GM23338 (cell line): ENCODE measurements around the gene RABGAP1L. TPM values are rescaled to one million over a fixed set of nuclear protein-coding genes. Genes with fewer than 3 reads are reported as not detected.

ENCODE experiments used
- ATAC-seq: fragments of 200-7000 bp; cut with Tn5 transposase; 3 replicates; pipeline ENCODE4 v1.9.1; 2020
- DNase-seq: peaks from one replicate; pipeline ENCODE4 v3.0.0-alpha.2; 2015; ENCODE audit warnings: low spot score
- H2AFZ ChIP-seq: fragments of 200-600 bp; sonication (generic); 2 replicates; pipeline ENCODE4 v1.8.0; 2016; ENCODE audit warnings: antibody characterized with exemption, mild to moderate bottlenecking, moderate library complexity
- H3F3A ChIP-seq: fragments of 200-600 bp; sonication (generic); replicated peaks from 2 replicates; pipeline ENCODE4 v1.8.0; 2017; ENCODE audit warnings: antibody characterized with exemption, mixed run types, low read depth
- H3K27ac ChIP-seq: fragments of 200-600 bp; sonication (generic); 2 replicates; pipeline ENCODE4 v1.6.1; 2016; ENCODE audit warnings: low read depth
- H3K27me3 ChIP-seq: fragments of 200-600 bp; sonication (generic); 2 replicates; pipeline ENCODE4 v1.8.0; 2016; ENCODE audit warnings: mild to moderate bottlenecking, mixed run types, moderate library complexity; ENCODE audit not compliant: insufficient read depth
- H3K36me3 ChIP-seq: fragments of 200-600 bp; sonication (generic); 2 replicates; pipeline ENCODE4 v1.8.0; 2016; ENCODE audit warnings: mild to moderate bottlenecking; ENCODE audit not compliant: insufficient read depth
- H3K4me1 ChIP-seq: fragments of 200-600 bp; sonication (generic); 2 replicates; pipeline ENCODE4 v1.8.0; 2016; ENCODE audit warnings: mild to moderate bottlenecking, moderate library complexity; ENCODE audit not compliant: insufficient read depth
- H3K4me2 ChIP-seq: fragments of 200-600 bp; sonication (generic); 2 replicates; pipeline ENCODE4 v1.7.1; 2017; ENCODE audit warnings: mixed run types
- H3K4me3 ChIP-seq: fragments of 200-600 bp; sonication (generic); 2 replicates; pipeline ENCODE4 v1.6.1; 2016; ENCODE audit warnings: mixed run types
- H3K79me2 ChIP-seq: fragments of 200-600 bp; sonication (generic); replicated peaks from 2 replicates; pipeline ENCODE4 v1.8.0; 2017; ENCODE audit warnings: mild to moderate bottlenecking; ENCODE audit not compliant: insufficient read depth
- H3K9me2 ChIP-seq: fragments of 200-600 bp; sonication (generic); 2 replicates; pipeline ENCODE4 v1.8.0; 2017; ENCODE audit not compliant: insufficient read depth
- H4K20me1 ChIP-seq: fragments of 200-600 bp; sonication (generic); replicated peaks from 2 replicates; pipeline ENCODE4 v1.8.0; 2017; ENCODE audit warnings: mild to moderate bottlenecking; ENCODE audit not compliant: insufficient read depth
- H3K27ac Mint-ChIP-seq: 2 replicates; pipeline ENCODE4 v1.8.0; 2020; ENCODE audit warnings: inconsistent platforms, mild to moderate bottlenecking, moderate library complexity, mixed read lengths
- H3K27me3 Mint-ChIP-seq: 3 replicates; pipeline ENCODE4 v1.8.0; 2022; ENCODE audit warnings: low read depth, mild to moderate bottlenecking, moderate library complexity, mixed read lengths, inconsistent platforms; ENCODE audit not compliant: insufficient read depth, poor library complexity
- H3K36me3 Mint-ChIP-seq: 3 replicates; pipeline ENCODE4 v1.8.0; 2021; ENCODE audit warnings: low read depth, mild to moderate bottlenecking, inconsistent platforms, moderate library complexity, mixed read lengths
- H3K4me1 Mint-ChIP-seq: 3 replicates; pipeline ENCODE4 v1.8.0; 2020; ENCODE audit warnings: mild to moderate bottlenecking, inconsistent platforms, mixed read lengths
- H3K4me3 Mint-ChIP-seq: 3 replicates; pipeline ENCODE4 v1.8.0; 2021; ENCODE audit warnings: moderate library complexity, mild to moderate bottlenecking, inconsistent platforms, mixed read lengths
- H3K9me3 Mint-ChIP-seq: 3 replicates; pipeline ENCODE4 v1.8.0; 2020; ENCODE audit warnings: moderate library complexity, mild to moderate bottlenecking, inconsistent platforms, mixed read lengths
- CTCF ChIP-seq, 2 experiments: fragments of 200-600 bp in 1 of 2; sonication (generic) in 1 of 2; conservative IDR thresholded peaks; 2 replicates each; pipeline versions ENCODE4 v1.5.1 to v1.6.1; 2016 to 2017; ENCODE audit warnings: antibody characterized with exemption in 2 of 2, low read depth in 2 of 2, mild to moderate bottlenecking in 2 of 2, moderate library complexity in 1 of 2
- REST ChIP-seq: IDR thresholded peaks from one replicate; pipeline ENCODE4 v1.6.1; 2018; ENCODE audit warnings: antibody characterized with exemption; ENCODE audit not compliant: unreplicated experiment
- ZNF462 ChIP-seq: fragments of 250-450 bp; sonication (Bioruptor Pico); IDR thresholded peaks from 2 replicates; pipeline ENCODE4 v1.5.0; 2020; ENCODE audit warnings: mild to moderate bottlenecking, moderate library complexity
- polyA plus RNA-seq: library from polyadenylated mRNA; unstranded; fragments of >200 nt; fragmentation: Nextera tagmentation; extraction: Ambion mirVana; gene quantifications from 2 replicates; pipeline ENCODE4 v1.2.1, GENCODE V29; 2016
- total RNA-seq: library from RNA; depleted of rRNA; stranded (reverse); fragments of >200 nt; shearing (Covaris generic); gene quantifications from 2 replicates; pipeline ENCODE4 v1.2.3, GENCODE V29; 2014

RABGAP1L gene
- total and polyA plus RNA-seq, 2 experiments from 2014 or later = 83.2 to 136 TPM

GRCh38 chr1:174652569-174653280, 493.4 kb downstream of the RABGAP1L start:
- H3K4me1 ChIP-seq = no peaks in the 10 kb centered on the region
- DNase-seq = peak; percentile 24
- Mint-ChIP-seq H3K4me1 (peaks cover 8% of the 10 kb centered on the region; the same call in 1 of the 3 replicates), H3K27ac (peak overlapping the region; percentile 51), H3K36me3 (peaks cover 5% of the 10 kb centered on the region; the same call in 1 of the 3 replicates), H3K27me3 (peaks cover 3% of the 10 kb centered on the region), H3K4me3 (no peak overlapping the region), H3K9me3 (0 out of 3 replicates have a peak, but pooled peaks cover 4% of the 10 kb centered on the region)
- no peaks in the 10 kb centered on the region for H3K79me2 ChIP-seq
- H4K20me1 ChIP-seq = no peaks in the 10 kb centered on the region
- H3K9me2 ChIP-seq = 0 out of 2 replicates have a peak, but pooled peaks cover 4% of the 10 kb centered on the region
- no peak overlapping the region for H2AFZ ChIP-seq
- no peaks in the 10 kb centered on the region for H3K36me3 ChIP-seq
- H3F3A ChIP-seq = no peaks in the 10 kb centered on the region
- ATAC-seq = peak; percentile 39; the same call in 2 of the 3 replicates
- H3K27me3 ChIP-seq = no peaks in the 10 kb centered on the region
- no peak overlapping the region for H3K4me3 ChIP-seq
- H3K27ac ChIP-seq = no peak overlapping the region
- peak overlapping the region; percentile 59; the same call in 1 of the 2 replicates for H3K4me2 ChIP-seq
- no peak for TF ChIP-seq CTCF (conservative IDR thresholded peaks at IDR 0.05; ENCODE audit: low read depth in 2 of 2)
- 0 out of 2 replicates have a peak, but pooled peaks have one; percentile 9 for TF ChIP-seq ZNF462 (CRISPR knock-in tag)
- no peak for TF ChIP-seq REST
